WTC11 (cell line): ENCODE results near the gene FZR1.

Experiments used
- ELF4 ChIP-seq: sonication (generic); formaldehyde crosslinking; IDR thresholded peaks from 2 replicates; pipeline ENCODE4 v1.8.1; 2022; ENCODE audit warnings: low read depth, mild to moderate bottlenecking, moderate library complexity, missing genetic modification reagents
- SP1 ChIP-seq: sonication (generic); formaldehyde crosslinking; conservative IDR thresholded peaks from 2 replicates; pipeline ENCODE4 v1.8.1; 2022; ENCODE audit warnings: missing genetic modification reagents
- TF ChIP-seq, protein P1 (sequence below): fragments of 200-600 bp; IDR thresholded peaks from 2 replicates; pipeline ENCODE4 v1.8.0; 2022; ENCODE audit warnings: antibody characterized with exemption
- TF ChIP-seq, protein P2 (sequence below): sonication (generic); formaldehyde crosslinking; IDR thresholded peaks from 2 replicates; pipeline ENCODE4 v1.8.1; 2022; ENCODE audit warnings: low read depth, missing genetic modification reagents, borderline replicate concordance
- TF ChIP-seq, protein P3 (sequence below): sonication (generic); formaldehyde crosslinking; IDR thresholded peaks from 2 replicates; pipeline ENCODE4 v1.8.1; 2022; ENCODE audit warnings: missing genetic modification reagents, borderline replicate concordance

DNA sequence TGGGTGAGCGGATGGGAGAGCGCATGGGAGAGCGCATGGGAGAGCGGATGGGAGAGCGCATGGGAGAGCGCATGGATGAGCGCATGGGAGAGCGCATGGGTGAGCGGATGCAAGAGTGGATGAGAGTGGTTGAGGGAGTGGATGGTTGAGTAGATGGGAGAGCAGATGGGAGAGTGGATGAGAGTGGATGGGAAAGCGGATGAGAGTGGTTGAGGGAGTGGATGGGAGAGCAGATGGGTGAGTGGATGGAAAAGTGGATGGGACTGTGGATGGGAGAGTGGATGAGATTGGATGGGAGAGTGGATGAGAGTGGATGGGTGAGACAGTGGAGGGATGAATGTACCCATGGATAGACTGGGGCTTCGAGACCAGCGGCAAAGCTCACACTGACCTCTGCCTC, 24.3 kb downstream of the FZR1 start:
- TF ChIP-seq, protein P1, sequence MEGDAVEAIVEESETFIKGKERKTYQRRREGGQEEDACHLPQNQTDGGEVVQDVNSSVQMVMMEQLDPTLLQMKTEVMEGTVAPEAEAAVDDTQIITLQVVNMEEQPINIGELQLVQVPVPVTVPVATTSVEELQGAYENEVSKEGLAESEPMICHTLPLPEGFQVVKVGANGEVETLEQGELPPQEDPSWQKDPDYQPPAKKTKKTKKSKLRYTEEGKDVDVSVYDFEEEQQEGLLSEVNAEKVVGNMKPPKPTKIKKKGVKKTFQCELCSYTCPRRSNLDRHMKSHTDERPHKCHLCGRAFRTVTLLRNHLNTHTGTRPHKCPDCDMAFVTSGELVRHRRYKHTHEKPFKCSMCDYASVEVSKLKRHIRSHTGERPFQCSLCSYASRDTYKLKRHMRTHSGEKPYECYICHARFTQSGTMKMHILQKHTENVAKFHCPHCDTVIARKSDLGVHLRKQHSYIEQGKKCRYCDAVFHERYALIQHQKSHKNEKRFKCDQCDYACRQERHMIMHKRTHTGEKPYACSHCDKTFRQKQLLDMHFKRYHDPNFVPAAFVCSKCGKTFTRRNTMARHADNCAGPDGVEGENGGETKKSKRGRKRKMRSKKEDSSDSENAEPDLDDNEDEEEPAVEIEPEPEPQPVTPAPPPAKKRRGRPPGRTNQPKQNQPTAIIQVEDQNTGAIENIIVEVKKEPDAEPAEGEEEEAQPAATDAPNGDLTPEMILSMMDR: no peak
- TF ChIP-seq ELF4: no peak
- TF ChIP-seq, protein P2, sequence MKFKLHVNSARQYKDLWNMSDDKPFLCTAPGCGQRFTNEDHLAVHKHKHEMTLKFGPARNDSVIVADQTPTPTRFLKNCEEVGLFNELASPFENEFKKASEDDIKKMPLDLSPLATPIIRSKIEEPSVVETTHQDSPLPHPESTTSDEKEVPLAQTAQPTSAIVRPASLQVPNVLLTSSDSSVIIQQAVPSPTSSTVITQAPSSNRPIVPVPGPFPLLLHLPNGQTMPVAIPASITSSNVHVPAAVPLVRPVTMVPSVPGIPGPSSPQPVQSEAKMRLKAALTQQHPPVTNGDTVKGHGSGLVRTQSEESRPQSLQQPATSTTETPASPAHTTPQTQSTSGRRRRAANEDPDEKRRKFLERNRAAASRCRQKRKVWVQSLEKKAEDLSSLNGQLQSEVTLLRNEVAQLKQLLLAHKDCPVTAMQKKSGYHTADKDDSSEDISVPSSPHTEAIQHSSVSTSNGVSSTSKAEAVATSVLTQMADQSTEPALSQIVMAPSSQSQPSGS: no peak
- no peak for TF ChIP-seq SP1 (CRISPR knock-in tag)
- TF ChIP-seq, protein P3, sequence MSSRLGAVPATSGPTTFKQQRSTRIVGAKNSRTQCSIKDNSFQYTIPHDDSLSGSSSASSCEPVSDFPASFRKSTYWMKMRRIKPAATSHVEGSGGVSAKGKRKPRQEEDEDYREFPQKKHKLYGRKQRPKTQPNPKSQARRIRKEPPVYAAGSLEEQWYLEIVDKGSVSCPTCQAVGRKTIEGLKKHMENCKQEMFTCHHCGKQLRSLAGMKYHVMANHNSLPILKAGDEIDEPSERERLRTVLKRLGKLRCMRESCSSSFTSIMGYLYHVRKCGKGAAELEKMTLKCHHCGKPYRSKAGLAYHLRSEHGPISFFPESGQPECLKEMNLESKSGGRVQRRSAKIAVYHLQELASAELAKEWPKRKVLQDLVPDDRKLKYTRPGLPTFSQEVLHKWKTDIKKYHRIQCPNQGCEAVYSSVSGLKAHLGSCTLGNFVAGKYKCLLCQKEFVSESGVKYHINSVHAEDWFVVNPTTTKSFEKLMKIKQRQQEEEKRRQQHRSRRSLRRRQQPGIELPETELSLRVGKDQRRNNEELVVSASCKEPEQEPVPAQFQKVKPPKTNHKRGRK: no peak
